ACC112 (cell line): ENCODE data around the gene GJB1.
"Not testable (repeated sequence)": the region's sequence is repeated elsewhere in the genome, so short reads cannot be mapped to it uniquely, and the experiment has no call there.

Experiments
- H2AFZ ChIP-seq: fragments of 200-600 bp; sonication (generic); one replicate; pipeline ENCODE4 v1.6.0; 2017; ENCODE audit warnings: antibody characterized with exemption, low read length; ENCODE audit not compliant: unreplicated experiment
- H3K27ac ChIP-seq: fragments of 200-600 bp; sonication (generic); 2 replicates; pipeline ENCODE4 v1.5.1; 2014; ENCODE audit warnings: low read depth, mild to moderate bottlenecking, antibody characterized with exemption, low read length, moderate library complexity
- H3K27me3 ChIP-seq: fragments of 200-600 bp; sonication (generic); 2 replicates; pipeline ENCODE4 v1.6.1; 2014; ENCODE audit warnings: mild to moderate bottlenecking, antibody characterized with exemption, low read length, moderate library complexity, mixed read lengths; ENCODE audit not compliant: insufficient read depth
- H3K36me3 ChIP-seq: fragments of 200-600 bp; sonication (generic); 2 replicates; pipeline ENCODE4 v1.6.1; 2016; ENCODE audit warnings: mild to moderate bottlenecking, antibody characterized with exemption, low read length, moderate library complexity, mixed read lengths; ENCODE audit not compliant: insufficient read depth
- H3K4me1 ChIP-seq: fragments of 200-600 bp; sonication (generic); one replicate; pipeline ENCODE4 v1.6.1; 2016; ENCODE audit warnings: low read length, mixed read lengths; ENCODE audit not compliant: insufficient read depth, unreplicated experiment, control insufficient read depth
- H3K4me3 ChIP-seq: fragments of 200-600 bp; sonication (generic); 2 replicates; pipeline ENCODE4 v1.5.1; 2014; ENCODE audit warnings: mild to moderate bottlenecking, low read depth, low read length
- H3K79me2 ChIP-seq: fragments of 200-600 bp; sonication (generic); one replicate; pipeline ENCODE4 v1.6.0; 2016; ENCODE audit warnings: low read length; ENCODE audit not compliant: control insufficient read depth, unreplicated experiment, insufficient read depth

Gene GJB1

GRCh38 chrX:71256051-71256450 lies 33.0 kb downstream of the GJB1 start:
- no peaks in the 10 kb centered on the region for H3K36me3 ChIP-seq
- no peak overlapping the region; the same call in 1 of the 2 replicates for H3K4me3 ChIP-seq
- H2AFZ ChIP-seq: no peak overlapping the region
- H3K27ac ChIP-seq: no peak overlapping the region
- H3K27me3 ChIP-seq: no peaks in the 10 kb centered on the region
- H3K4me1 ChIP-seq: no peaks in the 10 kb centered on the region
- peaks cover 5% of the 10 kb centered on the region for H3K79me2 ChIP-seq

GRCh38 chrX:71256856-71257255 lies 33.8 kb downstream of the GJB1 start:
- no peak overlapping the region for H3K27ac ChIP-seq
- no peak overlapping the region for H2AFZ ChIP-seq
- H3K27me3 ChIP-seq: no peaks in the 10 kb centered on the region
- H3K36me3 ChIP-seq: no peaks in the 10 kb centered on the region
- no peak overlapping the region for H3K4me3 ChIP-seq
- no peaks in the 10 kb centered on the region for H3K4me1 ChIP-seq
- peaks cover 5% of the 10 kb centered on the region for H3K79me2 ChIP-seq

GRCh38 chrX:71268624-71269023 lies 45.6 kb downstream of the GJB1 start:
- not testable (repeated sequence) for H3K36me3 ChIP-seq, H3K27me3 ChIP-seq

GRCh38 chrX:71269801-71270395 lies 46.9 kb downstream of the GJB1 start:
- Histone ChIP-seq H3K27me3 (no peaks in the 10 kb centered on the region), H3K27ac (no peak overlapping the region), H3K36me3 (no peaks in the 10 kb centered on the region), H3K4me3 (no peak overlapping the region), H3K4me1 (no peaks in the 10 kb centered on the region), H3K79me2 (no peaks in the 10 kb centered on the region), H2AFZ (no peak overlapping the region)

More at GRCh38 chrX:71268624-71269023, 45.6 kb downstream of the GJB1 start:
- not testable (repeated sequence) for H3K79me2 ChIP-seq, H2AFZ ChIP-seq, H3K4me1 ChIP-seq, H3K27ac ChIP-seq, H3K4me3 ChIP-seq

DNA sequence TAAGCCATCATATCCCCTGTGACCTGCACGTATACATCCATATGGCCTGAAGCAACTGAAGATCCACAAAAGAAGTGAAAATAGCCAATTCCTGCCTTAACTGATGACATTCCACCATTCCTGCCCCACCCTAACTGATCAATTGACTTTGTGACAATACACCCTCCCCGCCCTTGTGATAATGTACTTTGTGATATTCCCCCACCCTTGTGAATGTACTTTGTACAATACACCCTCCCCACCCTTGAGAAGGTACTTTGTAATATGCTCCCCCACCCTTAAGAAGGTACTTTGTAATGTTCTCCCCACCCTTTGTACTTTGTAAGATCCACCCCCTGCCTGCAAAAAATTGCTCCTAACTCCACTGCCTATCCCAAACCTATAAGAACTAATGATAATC lies 49.3 kb downstream of the GJB1 start:
- not testable (repeated sequence) for H3K27ac ChIP-seq, H3K27me3 ChIP-seq, H3K4me3 ChIP-seq, H3K36me3 ChIP-seq, H2AFZ ChIP-seq, H3K4me1 ChIP-seq, H3K79me2 ChIP-seq
